ENCODE measurements around the gene ZNF414. TPM values are rescaled to one million over a fixed set of nuclear protein-coding genes. Genes with fewer than 3 reads are reported as not detected.

ZNF414 gene
- total and polyA plus RNA-seq, 9 of the 15 experiments (the other 6 are each of a cell fraction or from before 2014, with no cell fraction given): 0.03 to 27.2 (median 2.2) TPM; not detected in 2

GRCh38 chr19:8494158-8494557 lies 19.8 kb downstream of the ZNF414 start (continued):
- no peak for TF ChIP-seq CHD7 (IDR thresholded peaks at IDR 0.05; ENCODE audit: low read depth, low read length)
- no peak for TF ChIP-seq ZSCAN32 (CRISPR knock-in tag; IDR thresholded peaks at IDR 0.05)
- TF ChIP-seq DPF2 (IDR thresholded peaks at IDR 0.05): no peak
- TF ChIP-seq CUX1 (CRISPR knock-in tag; IDR thresholded peaks at IDR 0.05): no peak
- no peak for TF ChIP-seq L3MBTL2 (IDR thresholded peaks at IDR 0.05)
- no peak for TF ChIP-seq ZNF740 (CRISPR knock-in tag; IDR thresholded peaks at IDR 0.05)
- TF ChIP-seq ZNF740 (tag; IDR thresholded peaks at IDR 0.05): no peak
- no peak for TF ChIP-seq ZBTB9 (CRISPR knock-in tag; IDR thresholded peaks at IDR 0.05)

Measured in K562 (cell line).